ENCODE results near the gene HES6.

Gene HES6

GRCh38 chr2:238231251-238231793 lies 8.5 kb downstream of the HES6 start:
- Histone ChIP-seq H3K4me3 (ENCODE audit: low read depth, low read length) (no peak overlapping the region), H3K27me3 (ENCODE audit: insufficient read depth, low read depth, severe bottlenecking) (no peaks in the 10 kb centered on the region), H3K27ac (no peak overlapping the region), H3K36me3 (no peaks in the 10 kb centered on the region), H3K9me3 (ENCODE audit: severe bottlenecking) (no peaks in the 10 kb centered on the region)
- no peak for DNase-seq
- TF ChIP-seq CTCF (IDR thresholded peaks at IDR 0.05; ENCODE audit: low read depth, low read length) = no peak

GRCh38 chr2:238230699-238231098 lies 9.1 kb downstream of the HES6 start:
- H3K27ac ChIP-seq = no peak overlapping the region
- H3K27me3 ChIP-seq (ENCODE audit: insufficient read depth, low read depth, severe bottlenecking) = no peaks in the 10 kb centered on the region

DNA sequence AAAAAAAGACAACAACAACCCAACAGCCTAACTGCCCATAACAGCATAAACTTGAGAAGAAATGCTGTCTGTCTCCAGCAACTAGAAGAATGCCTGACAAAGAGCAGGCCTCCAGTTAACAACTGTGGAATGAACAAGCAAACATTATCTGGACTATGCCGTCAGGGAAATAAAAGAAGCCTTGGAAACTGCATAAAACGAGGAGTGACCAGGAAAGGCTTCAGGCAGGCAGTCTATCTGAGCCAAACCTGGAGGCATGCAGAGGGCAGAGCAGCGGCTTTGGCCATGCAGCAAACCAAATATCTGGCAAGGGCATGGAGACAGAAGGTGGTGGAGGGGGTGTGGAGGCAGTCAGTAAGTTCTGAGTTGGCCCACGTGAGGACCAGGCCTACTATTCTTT lies 11.1 kb downstream of the HES6 start:
- no peak overlapping the region for H3K27ac ChIP-seq
- TF ChIP-seq CTCF (IDR thresholded peaks at IDR 0.05; ENCODE audit: low read depth, low read length) = no peak
- no peaks in the 10 kb centered on the region for H3K27me3 ChIP-seq (ENCODE audit: insufficient read depth, low read depth, severe bottlenecking)
- no peak overlapping the region for H3K4me3 ChIP-seq (ENCODE audit: low read depth, low read length)
- DNase-seq = no peak
- H3K36me3 ChIP-seq = no peaks in the 10 kb centered on the region
- H3K9me3 ChIP-seq (ENCODE audit: severe bottlenecking) = no peaks in the 10 kb centered on the region

More at GRCh38 chr2:238230699-238231098, 9.1 kb downstream of the HES6 start:
- no peak for TF ChIP-seq CTCF (IDR thresholded peaks at IDR 0.05; ENCODE audit: low read depth, low read length)
- no peak overlapping the region for H3K4me3 ChIP-seq (ENCODE audit: low read depth, low read length)
- no peak for DNase-seq
- H3K36me3 ChIP-seq = no peaks in the 10 kb centered on the region
- no peaks in the 10 kb centered on the region for H3K9me3 ChIP-seq (ENCODE audit: severe bottlenecking)

DNA sequence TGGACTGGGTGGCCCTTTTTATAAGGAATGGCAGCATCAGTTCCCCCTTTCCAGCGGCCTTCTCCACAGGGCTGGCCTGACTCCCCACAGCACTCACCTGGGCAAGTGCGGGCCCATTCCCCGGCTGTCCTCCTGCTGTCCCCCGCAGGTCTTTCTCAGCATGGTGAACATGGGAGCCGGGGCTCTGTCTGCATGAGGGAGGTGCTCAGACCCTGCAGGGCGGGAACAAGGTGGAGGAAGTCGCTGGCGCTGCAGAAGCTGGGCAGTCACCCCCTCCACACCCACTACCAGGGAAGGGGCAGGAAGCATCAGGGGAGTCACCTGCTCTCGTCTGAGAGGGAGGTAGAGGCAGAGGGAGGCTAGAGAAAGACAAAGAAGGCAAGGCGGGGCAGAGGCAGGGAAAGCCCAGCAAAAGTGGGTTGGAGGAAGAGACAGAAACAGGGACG lies 12.2 kb downstream of the HES6 start:
- no peaks in the 10 kb centered on the region for H3K36me3 ChIP-seq
- no peak overlapping the region for H3K27ac ChIP-seq
- TF ChIP-seq CTCF (IDR thresholded peaks at IDR 0.05; ENCODE audit: low read depth, low read length) = no peak
- no peaks in the 10 kb centered on the region for H3K9me3 ChIP-seq (ENCODE audit: severe bottlenecking)
- no peak overlapping the region for H3K4me3 ChIP-seq (ENCODE audit: low read depth, low read length)
- DNase-seq = no peak
- H3K27me3 ChIP-seq (ENCODE audit: insufficient read depth, low read depth, severe bottlenecking) = no peaks in the 10 kb centered on the region

GRCh38 chr2:238226698-238227586 lies 12.9 kb downstream of the HES6 start:
- Histone ChIP-seq H3K36me3 (no peaks in the 10 kb centered on the region), H3K27me3 (ENCODE audit: insufficient read depth, low read depth, severe bottlenecking) (no peaks in the 10 kb centered on the region), H3K4me3 (ENCODE audit: low read depth, low read length) (no peak overlapping the region), H3K9me3 (ENCODE audit: severe bottlenecking) (no peaks in the 10 kb centered on the region), H3K27ac (no peak overlapping the region)
- TF ChIP-seq CTCF (IDR thresholded peaks at IDR 0.05; ENCODE audit: low read depth, low read length) = no peak
- DNase-seq = no peak

Measured in WERI-Rb-1 (cell line).